HEK293 (cell line): ENCODE measurements around the gene RGS19.
A peak's percentile ranks its signal among the peaks of the same experiment; 100 is the strongest.

Experiments
- BCL11B ChIP-seq: fragments of 450-650 bp; formaldehyde crosslinking; IDR thresholded peaks from 2 replicates; pipeline ENCODE4 v1.5.1; 2016; ENCODE audit warnings: low read depth, missing biosample characterization, missing genetic modification characterization
- GFI1B ChIP-seq: fragments of 450-650 bp; formaldehyde crosslinking; IDR thresholded peaks from 2 replicates; pipeline ENCODE4 v1.5.1; 2016; ENCODE audit warnings: missing biosample characterization, missing genetic modification characterization
- GLI2 ChIP-seq: fragments of 450-650 bp; formaldehyde crosslinking; IDR thresholded peaks from 2 replicates; pipeline ENCODE4; 2017; ENCODE audit warnings: missing biosample characterization, missing genetic modification characterization, low read depth, borderline replicate concordance
- GLIS2 ChIP-seq: fragments of 450-650 bp; formaldehyde crosslinking; IDR thresholded peaks from 2 replicates; pipeline ENCODE4 v1.5.1; 2016; ENCODE audit warnings: missing biosample characterization, missing genetic modification characterization
- KLF9 ChIP-seq: fragments of 450-650 bp; formaldehyde crosslinking; IDR thresholded peaks from 2 replicates; pipeline ENCODE4 v1.5.1; 2016; ENCODE audit warnings: missing biosample characterization, missing genetic modification characterization, low read depth
- OVOL3 ChIP-seq: fragments of 450-650 bp; formaldehyde crosslinking; IDR thresholded peaks from 2 replicates; pipeline ENCODE4 v1.5.1; 2016; ENCODE audit warnings: missing biosample characterization, missing genetic modification characterization
- SALL2 ChIP-seq: fragments of 450-650 bp; formaldehyde crosslinking; IDR thresholded peaks from 2 replicates; pipeline ENCODE4 v1.5.0; 2017; ENCODE audit warnings: missing biosample characterization, mild to moderate bottlenecking, missing genetic modification characterization, borderline replicate concordance
- SETDB1 ChIP-seq: IDR thresholded peaks from one replicate; pipeline ENCODE4 v1.6.1; 2017; ENCODE audit warnings: mild to moderate bottlenecking, low read length, moderate library complexity, mixed read lengths; ENCODE audit not compliant: insufficient read length
- ZBTB48 ChIP-seq: fragments of 450-650 bp; formaldehyde crosslinking; IDR thresholded peaks from 2 replicates; pipeline ENCODE4 v1.5.1; 2016; ENCODE audit warnings: missing biosample characterization, missing genetic modification characterization
- ZNF133 ChIP-seq: fragments of 450-650 bp; formaldehyde crosslinking; IDR thresholded peaks from 2 replicates; pipeline ENCODE4 v1.5.1; 2016; ENCODE audit warnings: missing biosample characterization, missing genetic modification characterization
- ZNF146 ChIP-seq: fragments of 450-650 bp; formaldehyde crosslinking; IDR thresholded peaks from 2 replicates; pipeline ENCODE4 v1.5.1; 2016; ENCODE audit warnings: missing biosample characterization, missing genetic modification characterization
- ZNF184 ChIP-seq: fragments of 450-650 bp; IDR thresholded peaks from 2 replicates; pipeline ENCODE4 v1.5.1; 2018; ENCODE audit warnings: missing biosample characterization, mild to moderate bottlenecking, missing genetic modification characterization
- ZNF2 ChIP-seq: fragments of 450-650 bp; formaldehyde crosslinking; IDR thresholded peaks from 2 replicates; pipeline ENCODE4 v1.5.1; 2016; ENCODE audit warnings: missing biosample characterization, missing genetic modification characterization
- ZNF24 ChIP-seq: fragments of 450-650 bp; formaldehyde crosslinking; IDR thresholded peaks from 2 replicates; pipeline ENCODE4 v1.5.1; 2016; ENCODE audit warnings: missing biosample characterization, missing genetic modification characterization
- ZNF366 ChIP-seq: fragments of 450-650 bp; formaldehyde crosslinking; conservative IDR thresholded peaks from 2 replicates; pipeline ENCODE4 v1.5.1; 2016; ENCODE audit warnings: missing biosample characterization, missing genetic modification characterization
- ZNF549 ChIP-seq: fragments of 450-650 bp; IDR thresholded peaks from 2 replicates; pipeline ENCODE4 v1.5.1; 2018; ENCODE audit warnings: missing biosample characterization, missing genetic modification characterization, mild to moderate bottlenecking, inconsistent platforms, moderate library complexity
- ZNF560 ChIP-seq: fragments of 450-650 bp; formaldehyde crosslinking; IDR thresholded peaks from 2 replicates; pipeline ENCODE4 v1.5.1; 2017; ENCODE audit warnings: missing biosample characterization, missing genetic modification characterization, borderline replicate concordance
- ZNF561 ChIP-seq: fragments of 450-650 bp; IDR thresholded peaks from 2 replicates; pipeline ENCODE4 v1.5.1; 2018; ENCODE audit warnings: missing biosample characterization, missing genetic modification characterization, borderline replicate concordance
- ZNF585B ChIP-seq: fragments of 450-650 bp; formaldehyde crosslinking; IDR thresholded peaks from 2 replicates; pipeline ENCODE4 v1.5.1; 2016; ENCODE audit warnings: missing biosample characterization, missing genetic modification characterization
- ZNF610 ChIP-seq: fragments of 450-650 bp; formaldehyde crosslinking; IDR thresholded peaks from 2 replicates; pipeline ENCODE4 v1.5.1; 2016; ENCODE audit warnings: missing biosample characterization, missing genetic modification characterization, borderline replicate concordance
- ZNF658 ChIP-seq: fragments of 450-650 bp; formaldehyde crosslinking; IDR thresholded peaks from 2 replicates; pipeline ENCODE4; 2016; ENCODE audit warnings: missing biosample characterization, missing genetic modification characterization
- ZNF664 ChIP-seq: fragments of 450-650 bp; formaldehyde crosslinking; IDR thresholded peaks from 2 replicates; pipeline ENCODE4 v1.5.1; 2016; ENCODE audit warnings: missing biosample characterization, missing genetic modification characterization
- ZNF670 ChIP-seq: fragments of 450-650 bp; formaldehyde crosslinking; IDR thresholded peaks from 2 replicates; pipeline ENCODE4 v1.5.1; 2016; ENCODE audit warnings: missing biosample characterization, missing genetic modification characterization, low read depth
- ZNF777 ChIP-seq: fragments of 450-650 bp; formaldehyde crosslinking; IDR thresholded peaks from 2 replicates; pipeline ENCODE4 v1.5.1; 2017; ENCODE audit warnings: missing biosample characterization, missing genetic modification characterization, borderline replicate concordance
- ZNF792 ChIP-seq: fragments of 450-650 bp; formaldehyde crosslinking; IDR thresholded peaks from 2 replicates; pipeline ENCODE4 v1.5.1; 2016; ENCODE audit warnings: missing biosample characterization, missing genetic modification characterization
- TF ChIP-seq, protein P1 (sequence below): fragments of 450-650 bp; formaldehyde crosslinking; IDR thresholded peaks from 2 replicates; pipeline ENCODE4; 2016; ENCODE audit warnings: missing biosample characterization, missing genetic modification characterization
- TF ChIP-seq, protein P2 (sequence below): fragments of 450-650 bp; formaldehyde crosslinking; IDR thresholded peaks from 2 replicates; pipeline ENCODE4 v1.5.1; 2016; ENCODE audit warnings: missing biosample characterization, missing genetic modification characterization
- TF ChIP-seq, protein P3 (sequence below): fragments of 450-650 bp; formaldehyde crosslinking; IDR thresholded peaks from 2 replicates; pipeline ENCODE4 v1.5.1; 2016; ENCODE audit warnings: missing biosample characterization, missing genetic modification characterization
- TF ChIP-seq, protein P4 (sequence below): fragments of 450-650 bp; formaldehyde crosslinking; IDR thresholded peaks from 2 replicates; pipeline ENCODE4 v1.5.1; 2016; ENCODE audit warnings: missing biosample characterization, missing genetic modification characterization, borderline replicate concordance
- TF ChIP-seq, protein P5 (sequence below): fragments of 450-650 bp; formaldehyde crosslinking; IDR thresholded peaks from 2 replicates; pipeline ENCODE4 v1.5.1; 2016; ENCODE audit warnings: missing biosample characterization, missing genetic modification characterization
- TF ChIP-seq, protein P6 (sequence below): fragments of 450-650 bp; formaldehyde crosslinking; IDR thresholded peaks from 2 replicates; pipeline ENCODE4 v1.5.1; 2016; ENCODE audit warnings: missing biosample characterization, missing genetic modification characterization
- TF ChIP-seq, protein P7 (sequence below): fragments of 450-650 bp; formaldehyde crosslinking; IDR thresholded peaks from 2 replicates; pipeline ENCODE4 v1.5.1; 2016; ENCODE audit warnings: missing biosample characterization, missing genetic modification characterization

RGS19 gene

DNA sequence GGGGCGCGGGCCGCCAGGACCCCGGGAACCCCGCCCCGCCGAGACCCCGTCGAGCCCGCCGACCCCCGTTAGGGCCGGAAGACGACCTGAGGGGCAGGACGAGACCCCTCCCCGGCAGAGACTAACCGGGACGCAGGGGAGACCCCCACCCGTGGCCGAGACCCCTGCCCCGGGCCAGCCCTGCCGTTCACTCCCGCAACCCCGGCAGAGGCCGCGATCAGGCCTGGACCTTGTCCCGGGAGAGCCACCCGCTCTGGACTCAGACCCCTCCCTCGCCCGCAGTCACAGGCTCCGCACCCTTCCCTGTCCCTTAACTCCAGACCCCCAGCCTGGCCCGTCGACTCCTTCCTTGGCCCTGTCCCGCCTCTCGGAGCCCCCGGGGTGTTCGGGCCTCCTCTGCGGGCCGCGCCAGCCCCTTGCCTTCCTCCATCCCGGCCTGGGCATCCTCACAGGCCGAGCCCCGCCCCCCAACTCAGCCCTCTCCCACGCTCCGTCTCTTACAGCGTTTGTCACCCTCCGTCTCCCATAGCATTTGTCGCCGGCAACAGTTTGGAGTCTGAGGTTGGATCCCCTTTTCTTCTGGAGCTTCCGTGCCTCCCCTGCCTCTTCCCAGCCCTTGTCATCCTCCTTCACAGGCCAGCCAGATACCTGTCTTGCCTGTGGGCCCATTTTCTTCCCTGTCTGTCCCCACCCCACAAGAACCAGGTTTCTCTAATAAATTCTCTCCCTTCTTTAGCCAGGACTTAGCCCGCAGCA is 15.8 kb downstream of the RGS19 start (continued):
- TF ChIP-seq ZNF133 (no peak), ZNF146 (tag by site-specific recombination) (no peak), ZNF560 (tag by site-specific recombination) (no peak), ZNF585B (tag by site-specific recombination) (no peak), SALL2 (no peak), ZNF24 (tag by site-specific recombination) (peak; percentile 34; the same call in 1 of the 2 replicates), ZNF610 (no peak), ZNF777 (tag by site-specific recombination) (0 out of 2 replicates have a peak, but pooled peaks have one; percentile 35), ZNF670 (tag by site-specific recombination) (no peak), ZNF561 (tag by site-specific recombination) (no peak), ZNF792 (tag by site-specific recombination) (no peak), OVOL3 (tag by site-specific recombination) (no peak), ZBTB48 (tag by site-specific recombination) (peak; percentile 76), GLIS2 (tag by site-specific recombination) (peak; percentile 85), SETDB1 (no peak), ZNF658 (tag by site-specific recombination) (no peak), BCL11B (tag by site-specific recombination) (no peak), KLF9 (tag by site-specific recombination) (peak; percentile 84), GFI1B (tag by site-specific recombination) (no peak), ZNF366 (no peak), GLI2 (tag by site-specific recombination) (no peak), ZNF549 (tag by site-specific recombination) (no peak), ZNF2 (tag by site-specific recombination) (no peak), ZNF184 (tag by site-specific recombination) (no peak), ZNF664 (tag by site-specific recombination) (no peak)
- TF ChIP-seq, protein P1, sequence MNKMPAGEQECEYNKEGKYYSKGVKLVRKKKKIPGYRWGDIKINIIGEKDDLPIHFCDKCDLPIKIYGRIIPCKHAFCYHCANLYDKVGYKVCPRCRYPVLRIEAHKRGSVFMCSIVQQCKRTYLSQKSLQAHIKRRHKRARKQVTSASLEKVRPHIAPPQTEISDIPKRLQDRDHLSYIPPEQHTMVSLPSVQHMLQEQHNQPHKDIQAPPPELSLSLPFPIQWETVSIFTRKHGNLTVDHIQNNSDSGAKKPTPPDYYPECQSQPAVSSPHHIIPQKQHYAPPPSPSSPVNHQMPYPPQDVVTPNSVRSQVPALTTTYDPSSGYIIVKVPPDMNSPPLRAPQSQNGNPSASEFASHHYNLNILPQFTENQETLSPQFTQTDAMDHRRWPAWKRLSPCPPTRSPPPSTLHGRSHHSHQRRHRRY (tag by site-specific recombination): 0 out of 2 replicates have a peak, but pooled peaks have one; percentile 29
- TF ChIP-seq, protein P2, sequence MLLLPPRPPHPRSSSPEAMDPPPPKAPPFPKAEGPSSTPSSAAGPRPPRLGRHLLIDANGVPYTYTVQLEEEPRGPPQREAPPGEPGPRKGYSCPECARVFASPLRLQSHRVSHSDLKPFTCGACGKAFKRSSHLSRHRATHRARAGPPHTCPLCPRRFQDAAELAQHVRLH (tag by site-specific recombination): no peak
- TF ChIP-seq, protein P3, sequence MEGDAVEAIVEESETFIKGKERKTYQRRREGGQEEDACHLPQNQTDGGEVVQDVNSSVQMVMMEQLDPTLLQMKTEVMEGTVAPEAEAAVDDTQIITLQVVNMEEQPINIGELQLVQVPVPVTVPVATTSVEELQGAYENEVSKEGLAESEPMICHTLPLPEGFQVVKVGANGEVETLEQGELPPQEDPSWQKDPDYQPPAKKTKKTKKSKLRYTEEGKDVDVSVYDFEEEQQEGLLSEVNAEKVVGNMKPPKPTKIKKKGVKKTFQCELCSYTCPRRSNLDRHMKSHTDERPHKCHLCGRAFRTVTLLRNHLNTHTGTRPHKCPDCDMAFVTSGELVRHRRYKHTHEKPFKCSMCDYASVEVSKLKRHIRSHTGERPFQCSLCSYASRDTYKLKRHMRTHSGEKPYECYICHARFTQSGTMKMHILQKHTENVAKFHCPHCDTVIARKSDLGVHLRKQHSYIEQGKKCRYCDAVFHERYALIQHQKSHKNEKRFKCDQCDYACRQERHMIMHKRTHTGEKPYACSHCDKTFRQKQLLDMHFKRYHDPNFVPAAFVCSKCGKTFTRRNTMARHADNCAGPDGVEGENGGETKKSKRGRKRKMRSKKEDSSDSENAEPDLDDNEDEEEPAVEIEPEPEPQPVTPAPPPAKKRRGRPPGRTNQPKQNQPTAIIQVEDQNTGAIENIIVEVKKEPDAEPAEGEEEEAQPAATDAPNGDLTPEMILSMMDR (tag by site-specific recombination): no peak
- TF ChIP-seq, protein P4, sequence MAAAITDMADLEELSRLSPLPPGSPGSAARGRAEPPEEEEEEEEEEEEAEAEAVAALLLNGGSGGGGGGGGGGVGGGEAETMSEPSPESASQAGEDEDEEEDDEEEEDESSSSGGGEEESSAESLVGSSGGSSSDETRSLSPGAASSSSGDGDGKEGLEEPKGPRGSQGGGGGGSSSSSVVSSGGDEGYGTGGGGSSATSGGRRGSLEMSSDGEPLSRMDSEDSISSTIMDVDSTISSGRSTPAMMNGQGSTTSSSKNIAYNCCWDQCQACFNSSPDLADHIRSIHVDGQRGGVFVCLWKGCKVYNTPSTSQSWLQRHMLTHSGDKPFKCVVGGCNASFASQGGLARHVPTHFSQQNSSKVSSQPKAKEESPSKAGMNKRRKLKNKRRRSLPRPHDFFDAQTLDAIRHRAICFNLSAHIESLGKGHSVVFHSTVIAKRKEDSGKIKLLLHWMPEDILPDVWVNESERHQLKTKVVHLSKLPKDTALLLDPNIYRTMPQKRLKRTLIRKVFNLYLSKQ (tag by site-specific recombination): no peak
- TF ChIP-seq, protein P5, sequence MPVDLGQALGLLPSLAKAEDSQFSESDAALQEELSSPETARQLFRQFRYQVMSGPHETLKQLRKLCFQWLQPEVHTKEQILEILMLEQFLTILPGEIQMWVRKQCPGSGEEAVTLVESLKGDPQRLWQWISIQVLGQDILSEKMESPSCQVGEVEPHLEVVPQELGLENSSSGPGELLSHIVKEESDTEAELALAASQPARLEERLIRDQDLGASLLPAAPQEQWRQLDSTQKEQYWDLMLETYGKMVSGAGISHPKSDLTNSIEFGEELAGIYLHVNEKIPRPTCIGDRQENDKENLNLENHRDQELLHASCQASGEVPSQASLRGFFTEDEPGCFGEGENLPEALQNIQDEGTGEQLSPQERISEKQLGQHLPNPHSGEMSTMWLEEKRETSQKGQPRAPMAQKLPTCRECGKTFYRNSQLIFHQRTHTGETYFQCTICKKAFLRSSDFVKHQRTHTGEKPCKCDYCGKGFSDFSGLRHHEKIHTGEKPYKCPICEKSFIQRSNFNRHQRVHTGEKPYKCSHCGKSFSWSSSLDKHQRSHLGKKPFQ (tag by site-specific recombination): no peak
- TF ChIP-seq, protein P6, sequence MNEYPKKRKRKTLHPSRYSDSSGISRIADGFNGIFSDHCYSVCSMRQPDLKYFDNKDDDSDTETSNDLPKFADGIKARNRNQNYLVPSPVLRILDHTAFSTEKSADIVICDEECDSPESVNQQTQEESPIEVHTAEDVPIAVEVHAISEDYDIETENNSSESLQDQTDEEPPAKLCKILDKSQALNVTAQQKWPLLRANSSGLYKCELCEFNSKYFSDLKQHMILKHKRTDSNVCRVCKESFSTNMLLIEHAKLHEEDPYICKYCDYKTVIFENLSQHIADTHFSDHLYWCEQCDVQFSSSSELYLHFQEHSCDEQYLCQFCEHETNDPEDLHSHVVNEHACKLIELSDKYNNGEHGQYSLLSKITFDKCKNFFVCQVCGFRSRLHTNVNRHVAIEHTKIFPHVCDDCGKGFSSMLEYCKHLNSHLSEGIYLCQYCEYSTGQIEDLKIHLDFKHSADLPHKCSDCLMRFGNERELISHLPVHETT (tag by site-specific recombination): no peak; the same call in 1 of the 2 replicates
- TF ChIP-seq, protein P7, sequence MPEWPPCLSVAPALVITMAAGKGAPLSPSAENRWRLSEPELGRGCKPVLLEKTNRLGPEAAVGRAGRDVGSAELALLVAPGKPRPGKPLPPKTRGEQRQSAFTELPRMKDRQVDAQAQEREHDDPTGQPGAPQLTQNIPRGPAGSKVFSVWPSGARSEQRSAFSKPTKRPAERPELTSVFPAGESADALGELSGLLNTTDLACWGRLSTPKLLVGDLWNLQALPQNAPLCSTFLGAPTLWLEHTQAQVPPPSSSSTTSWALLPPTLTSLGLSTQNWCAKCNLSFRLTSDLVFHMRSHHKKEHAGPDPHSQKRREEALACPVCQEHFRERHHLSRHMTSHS: no peak
